Measurements from ENCODE around the gene PROSER3. TPM values are rescaled to one million over a fixed set of nuclear protein-coding genes. Genes with fewer than 3 reads are reported as not detected.

The PROSER3 gene
- total and polyA plus RNA-seq, 2 of the 13 experiments (the other 11 are each of a cell fraction or from before 2014, with no cell fraction given), result 5.1 to 5.7 TPM

GRCh38 chr19:35731353-35731752, 26.6 kb upstream of the PROSER3 start:
- TF ChIP-seq YEATS2 (CRISPR knock-in tag; IDR thresholded peaks at IDR 0.05; ENCODE audit: borderline replicate concordance), result no peak
- TF ChIP-seq MIER2 (CRISPR knock-in tag; IDR thresholded peaks at IDR 0.05), result no peak
- no peak for TF ChIP-seq ZNF501 (CRISPR knock-in tag; IDR thresholded peaks at IDR 0.05)
- TF ChIP-seq, protein P1, sequence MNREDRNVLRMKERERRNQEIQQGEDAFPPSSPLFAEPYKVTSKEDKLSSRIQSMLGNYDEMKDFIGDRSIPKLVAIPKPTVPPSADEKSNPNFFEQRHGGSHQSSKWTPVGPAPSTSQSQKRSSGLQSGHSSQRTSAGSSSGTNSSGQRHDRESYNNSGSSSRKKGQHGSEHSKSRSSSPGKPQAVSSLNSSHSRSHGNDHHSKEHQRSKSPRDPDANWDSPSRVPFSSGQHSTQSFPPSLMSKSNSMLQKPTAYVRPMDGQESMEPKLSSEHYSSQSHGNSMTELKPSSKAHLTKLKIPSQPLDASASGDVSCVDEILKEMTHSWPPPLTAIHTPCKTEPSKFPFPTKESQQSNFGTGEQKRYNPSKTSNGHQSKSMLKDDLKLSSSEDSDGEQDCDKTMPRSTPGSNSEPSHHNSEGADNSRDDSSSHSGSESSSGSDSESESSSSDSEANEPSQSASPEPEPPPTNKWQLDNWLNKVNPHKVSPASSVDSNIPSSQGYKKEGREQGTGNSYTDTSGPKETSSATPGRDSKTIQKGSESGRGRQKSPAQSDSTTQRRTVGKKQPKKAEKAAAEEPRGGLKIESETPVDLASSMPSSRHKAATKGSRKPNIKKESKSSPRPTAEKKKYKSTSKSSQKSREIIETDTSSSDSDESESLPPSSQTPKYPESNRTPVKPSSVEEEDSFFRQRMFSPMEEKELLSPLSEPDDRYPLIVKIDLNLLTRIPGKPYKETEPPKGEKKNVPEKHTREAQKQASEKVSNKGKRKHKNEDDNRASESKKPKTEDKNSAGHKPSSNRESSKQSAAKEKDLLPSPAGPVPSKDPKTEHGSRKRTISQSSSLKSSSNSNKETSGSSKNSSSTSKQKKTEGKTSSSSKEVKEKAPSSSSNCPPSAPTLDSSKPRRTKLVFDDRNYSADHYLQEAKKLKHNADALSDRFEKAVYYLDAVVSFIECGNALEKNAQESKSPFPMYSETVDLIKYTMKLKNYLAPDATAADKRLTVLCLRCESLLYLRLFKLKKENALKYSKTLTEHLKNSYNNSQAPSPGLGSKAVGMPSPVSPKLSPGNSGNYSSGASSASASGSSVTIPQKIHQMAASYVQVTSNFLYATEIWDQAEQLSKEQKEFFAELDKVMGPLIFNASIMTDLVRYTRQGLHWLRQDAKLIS (CRISPR knock-in tag; IDR thresholded peaks at IDR 0.05), result no peak
- TF ChIP-seq PAX8 (CRISPR knock-in tag; IDR thresholded peaks at IDR 0.05; ENCODE audit: borderline replicate concordance), result no peak
- no peak for TF ChIP-seq SP1 (IDR thresholded peaks at IDR 0.05)
- no peak for TF ChIP-seq SP1 (CRISPR knock-in tag; IDR thresholded peaks at IDR 0.05)
- no peak for TF ChIP-seq MTF2 (CRISPR knock-in tag; IDR thresholded peaks at IDR 0.05; ENCODE audit: borderline replicate concordance)
- TF ChIP-seq, protein P2, sequence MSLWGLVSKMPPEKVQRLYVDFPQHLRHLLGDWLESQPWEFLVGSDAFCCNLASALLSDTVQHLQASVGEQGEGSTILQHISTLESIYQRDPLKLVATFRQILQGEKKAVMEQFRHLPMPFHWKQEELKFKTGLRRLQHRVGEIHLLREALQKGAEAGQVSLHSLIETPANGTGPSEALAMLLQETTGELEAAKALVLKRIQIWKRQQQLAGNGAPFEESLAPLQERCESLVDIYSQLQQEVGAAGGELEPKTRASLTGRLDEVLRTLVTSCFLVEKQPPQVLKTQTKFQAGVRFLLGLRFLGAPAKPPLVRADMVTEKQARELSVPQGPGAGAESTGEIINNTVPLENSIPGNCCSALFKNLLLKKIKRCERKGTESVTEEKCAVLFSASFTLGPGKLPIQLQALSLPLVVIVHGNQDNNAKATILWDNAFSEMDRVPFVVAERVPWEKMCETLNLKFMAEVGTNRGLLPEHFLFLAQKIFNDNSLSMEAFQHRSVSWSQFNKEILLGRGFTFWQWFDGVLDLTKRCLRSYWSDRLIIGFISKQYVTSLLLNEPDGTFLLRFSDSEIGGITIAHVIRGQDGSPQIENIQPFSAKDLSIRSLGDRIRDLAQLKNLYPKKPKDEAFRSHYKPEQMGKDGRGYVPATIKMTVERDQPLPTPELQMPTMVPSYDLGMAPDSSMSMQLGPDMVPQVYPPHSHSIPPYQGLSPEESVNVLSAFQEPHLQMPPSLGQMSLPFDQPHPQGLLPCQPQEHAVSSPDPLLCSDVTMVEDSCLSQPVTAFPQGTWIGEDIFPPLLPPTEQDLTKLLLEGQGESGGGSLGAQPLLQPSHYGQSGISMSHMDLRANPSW (CRISPR knock-in tag; IDR thresholded peaks at IDR 0.05; ENCODE audit: borderline replicate concordance), result no peak
- no peak for TF ChIP-seq SAP130 (CRISPR knock-in tag; IDR thresholded peaks at IDR 0.05; ENCODE audit: low read depth)
- no peak for TF ChIP-seq ZNF615 (CRISPR knock-in tag; IDR thresholded peaks at IDR 0.05; ENCODE audit: borderline replicate concordance)
- TF ChIP-seq, protein P3, sequence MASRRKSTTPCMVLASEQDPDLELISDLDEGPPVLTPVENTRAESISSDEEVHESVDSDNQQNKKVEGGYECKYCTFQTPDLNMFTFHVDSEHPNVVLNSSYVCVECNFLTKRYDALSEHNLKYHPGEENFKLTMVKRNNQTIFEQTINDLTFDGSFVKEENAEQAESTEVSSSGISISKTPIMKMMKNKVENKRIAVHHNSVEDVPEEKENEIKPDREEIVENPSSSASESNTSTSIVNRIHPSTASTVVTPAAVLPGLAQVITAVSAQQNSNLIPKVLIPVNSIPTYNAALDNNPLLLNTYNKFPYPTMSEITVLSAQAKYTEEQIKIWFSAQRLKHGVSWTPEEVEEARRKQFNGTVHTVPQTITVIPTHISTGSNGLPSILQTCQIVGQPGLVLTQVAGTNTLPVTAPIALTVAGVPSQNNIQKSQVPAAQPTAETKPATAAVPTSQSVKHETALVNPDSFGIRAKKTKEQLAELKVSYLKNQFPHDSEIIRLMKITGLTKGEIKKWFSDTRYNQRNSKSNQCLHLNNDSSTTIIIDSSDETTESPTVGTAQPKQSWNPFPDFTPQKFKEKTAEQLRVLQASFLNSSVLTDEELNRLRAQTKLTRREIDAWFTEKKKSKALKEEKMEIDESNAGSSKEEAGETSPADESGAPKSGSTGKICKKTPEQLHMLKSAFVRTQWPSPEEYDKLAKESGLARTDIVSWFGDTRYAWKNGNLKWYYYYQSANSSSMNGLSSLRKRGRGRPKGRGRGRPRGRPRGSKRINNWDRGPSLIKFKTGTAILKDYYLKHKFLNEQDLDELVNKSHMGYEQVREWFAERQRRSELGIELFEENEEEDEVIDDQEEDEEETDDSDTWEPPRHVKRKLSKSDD (CRISPR knock-in tag; IDR thresholded peaks at IDR 0.05; ENCODE audit: low read depth), result no peak
- TF ChIP-seq ZNF264 (CRISPR knock-in tag; IDR thresholded peaks at IDR 0.05), result no peak
- TF ChIP-seq DNMT3B (CRISPR knock-in tag; conservative IDR thresholded peaks at IDR 0.05), result no peak
- POLR2A ChIA-PET, result interaction anchor here (1.3 to 3.6 kb wide), 2 partner anchors 9 to 12 kb away, joined by 4 to 11 read pairs; no protein-coding TSS in a partner anchor
- Histone ChIP-seq H4K20me1 (ENCODE audit: insufficient read depth, low read length) (no peaks in the 10 kb centered on the region), H3K4me1 (ENCODE audit: insufficient read depth, low read length) (no peaks in the 10 kb centered on the region), H3K27ac (ENCODE audit: extremely low read length, insufficient read depth, low read length) (no peak overlapping the region), H2AFZ (ENCODE audit: low read length) (no peak overlapping the region), H3K79me2 (ENCODE audit: insufficient read depth, low read length) (no peaks in the 10 kb centered on the region), H3K4me3 (replicated peaks in 1 of 3; ENCODE audit: insufficient read depth in 1 of 3, low read depth in 2 of 3, low read length in 3 of 3) (no peak overlapping the region), H3K9me3 (ENCODE audit: low read length) (no peaks in the 10 kb centered on the region), H3K36me3 (replicated peaks in 1 of 2; ENCODE audit: control insufficient read depth in 1 of 2, insufficient read depth in 2 of 2, low read length in 2 of 2) (peaks cover 50 to 91% of the 10 kb centered on the region in 2 experiments; a peak in 4 of 5 replicates), H3K9ac (ENCODE audit: insufficient read depth, low read depth, low read length) (no peak overlapping the region), H3K27me3 (ENCODE audit: control insufficient read depth in 1 of 2, insufficient read depth in 2 of 2, low read length in 2 of 2) (no peaks in the 10 kb centered on the region), H3K4me2 (ENCODE audit: low read depth, low read length) (no peak overlapping the region)
- CTCF ChIA-PET (ENCODE audit: low intra/inter-chr PET ratio, low total read pairs), result no interaction called here
- ATAC-seq, result no peak
- in situ Hi-C loops (cut with HindIII; ENCODE audit: extremely low pct_ligation_motif_present, low pct_unique_long_range_greater_than_20kb), result no loop called here
- BruUV-seq (replicated peaks), result no TSS peak
- no peak for DNase-seq (ENCODE audit: low spot score)
- 94% methylated on average over 9 of the region's 9 CpGs for WGBS (ENCODE audit: low lambda C conversion rate)
- FAIRE-seq, result no peak
- intact Hi-C loops (cut with micrococcal nuclease; ENCODE audit: unreplicated experiment), result no loop called here

Measured in HepG2 (cell line).